PC-9 (cell line): ENCODE results near the gene ATP8B1. TPM values are rescaled to one million over a fixed set of nuclear protein-coding genes. Genes with fewer than 3 reads are reported as not detected.
"Not testable (repeated sequence)": the region's sequence is repeated elsewhere in the genome, so short reads cannot be mapped to it uniquely, and the experiment has no call there.

Source experiments
- BruUV-seq: library from RNA; stranded (reverse); fragments of 400-500 nt; replicated peaks from 2 replicates; lab custom pipeline; 2021; lab: Mats Ljungman, UMichigan
- CTCF ChIA-PET: fragments of 300-600 bp; sonication (Branson Sonifier 250); formaldehyde crosslinking; loops from one replicate; lab custom pipeline; 2022; ENCODE audit warnings: antibody characterized with exemption; lab: Charles Lee
- POLR2A ChIA-PET: fragments of 300-600 bp; sonication (Branson Sonifier 250); formaldehyde crosslinking; loops from one replicate; lab custom pipeline; 2022; ENCODE audit warnings: antibody characterized with exemption; ENCODE audit not compliant: unreplicated experiment; lab: Charles Lee
- DNase-seq, 2 experiments: peaks; one replicate each; pipeline versions ENCODE4 v3.0.0 to v3.0.0-alpha.2; 2015 to 2022; ENCODE audit warnings: mixed read lengths in 1 of 2
- H2AFZ ChIP-seq: fragments of 200-600 bp; sonication (generic); 2 replicates; pipeline ENCODE4 v1.8.1; 2017; ENCODE audit warnings: antibody characterized with exemption
- H3F3A ChIP-seq: fragments of 200-600 bp; sonication (generic); 2 replicates; pipeline ENCODE4 v1.8.1; 2017; ENCODE audit warnings: antibody characterized with exemption, mild to moderate bottlenecking, low read depth; ENCODE audit not compliant: insufficient read depth
- H3K27ac ChIP-seq: fragments of 200-600 bp; sonication (generic); 2 replicates; pipeline ENCODE4 v1.6.1; 2016; ENCODE audit warnings: mixed run types
- H3K27me3 ChIP-seq: fragments of 200-600 bp; sonication (generic); 2 replicates; pipeline ENCODE4 v1.6.1; 2016; ENCODE audit warnings: low read depth, mixed run types; ENCODE audit not compliant: insufficient read depth
- H3K36me3 ChIP-seq: fragments of 200-600 bp; sonication (generic); 2 replicates; pipeline ENCODE4 v1.6.1; 2016; ENCODE audit warnings: low read depth, mixed run types
- H3K4me1 ChIP-seq: fragments of 200-600 bp; sonication (generic); replicated peaks from 2 replicates; pipeline ENCODE4 v1.6.1; 2016; ENCODE audit warnings: mixed run types; ENCODE audit not compliant: insufficient read depth
- H3K4me2 ChIP-seq: fragments of 200-600 bp; sonication (generic); 2 replicates; pipeline ENCODE4 v1.6.1; 2017; ENCODE audit warnings: mixed run types
- H3K4me3 ChIP-seq: fragments of 200-600 bp; sonication (generic); 2 replicates; pipeline ENCODE4 v1.6.1; 2016; ENCODE audit warnings: mixed run types
- H3K79me2 ChIP-seq: fragments of 200-600 bp; sonication (generic); 2 replicates; pipeline ENCODE4 v1.6.1; 2017; ENCODE audit warnings: low read depth, mixed run types
- H3K9me2 ChIP-seq: fragments of 200-600 bp; sonication (generic); 2 replicates; pipeline ENCODE4 v1.8.1; 2017; ENCODE audit warnings: mild to moderate bottlenecking; ENCODE audit not compliant: insufficient read depth
- H3K9me3 ChIP-seq: fragments of 200-600 bp; sonication (generic); 2 replicates; pipeline ENCODE4 v1.8.1; 2016; ENCODE audit warnings: low read depth; ENCODE audit not compliant: insufficient read depth
- H4K20me1 ChIP-seq: fragments of 200-600 bp; sonication (generic); 2 replicates; pipeline ENCODE4 v1.8.1; 2017; ENCODE audit not compliant: insufficient read depth
- CTCF ChIP-seq: fragments of 200-600 bp; sonication (generic); conservative IDR thresholded peaks from 2 replicates; pipeline ENCODE4 v1.6.1; 2017; ENCODE audit warnings: mixed run types, antibody characterized with exemption, mild to moderate bottlenecking, moderate library complexity
- EZH2 ChIP-seq: fragments of 200-600 bp; sonication (generic); IDR thresholded peaks from 2 replicates; pipeline ENCODE4 v1.8.0; 2017; ENCODE audit warnings: antibody characterized with exemption, low read depth
- intact Hi-C: fragments of 100-400 bp; cut with micrococcal nuclease; formaldehyde crosslinking; loops from one replicate; pipeline ENCODE4 v1.10.0; 2022; ENCODE audit not compliant: unreplicated experiment
- total RNA-seq: library from RNA; stranded (reverse); gene quantifications from 2 replicates; pipeline ENCODE4 v1.2.3, GENCODE V29; 2021

Gene ATP8B1
- total RNA-seq, 1 experiment from 2014 or later, result 23.4 TPM

- TF ChIP-seq CTCF (no peak), EZH2 (no peak)
- no peaks in the 10 kb centered on the region for H3K9me3 ChIP-seq
- no peaks in the 10 kb centered on the region for H3K79me2 ChIP-seq
- no TSS peak for BruUV-seq
- CTCF ChIA-PET, result no interaction called here
- intact Hi-C loops, result no loop called here
- no peak for DNase-seq
- no peaks in the 10 kb centered on the region for H3K9me2 ChIP-seq
- POLR2A ChIA-PET, result no interaction called here
- H3K4me3 ChIP-seq, result no peak overlapping the region
- no peak overlapping the region for H3K27ac ChIP-seq
- no peak overlapping the region for H3K4me2 ChIP-seq
- H3K27me3 ChIP-seq, result no peaks in the 10 kb centered on the region
- H2AFZ ChIP-seq, result no peak overlapping the region
- H4K20me1 ChIP-seq, result no peaks in the 10 kb centered on the region
- peaks cover 12% of the 10 kb centered on the region for H3K4me1 ChIP-seq
- no peaks in the 10 kb centered on the region for H3F3A ChIP-seq
- no peaks in the 10 kb centered on the region for H3K36me3 ChIP-seq
These were observed 28.7 kb upstream of the ATP8B1 start for GRCh38 chr18:57831597-57832377.

GRCh38 chr18:57827646-57828045 lies 24.5 kb upstream of the ATP8B1 start:
- TF ChIP-seq EZH2, result no peak
- TF ChIP-seq CTCF, result no peak
- Histone ChIP-seq H3K4me2 (no peak overlapping the region), H3K79me2 (no peaks in the 10 kb centered on the region), H3K27ac (no peak overlapping the region), H4K20me1 (no peaks in the 10 kb centered on the region), H3K9me2 (no peaks in the 10 kb centered on the region), H3F3A (no peaks in the 10 kb centered on the region), H3K27me3 (no peaks in the 10 kb centered on the region), H3K4me1 (no peaks in the 10 kb centered on the region), H3K9me3 (no peaks in the 10 kb centered on the region), H3K4me3 (no peak overlapping the region), H3K36me3 (no peaks in the 10 kb centered on the region), H2AFZ (no peak overlapping the region)
- intact Hi-C loops, result no loop called here
- no TSS peak for BruUV-seq
- no peak for DNase-seq
- POLR2A ChIA-PET, result no interaction called here
- CTCF ChIA-PET, result no interaction called here

GRCh38 chr18:57826252-57826651 lies 23.1 kb upstream of the ATP8B1 start:
- Histone ChIP-seq H3K27ac (no peak overlapping the region), H3K36me3 (no peaks in the 10 kb centered on the region), H3F3A (no peaks in the 10 kb centered on the region), H3K79me2 (no peaks in the 10 kb centered on the region), H2AFZ (no peak overlapping the region), H3K4me2 (no peak overlapping the region), H3K4me1 (peaks cover under 1% of the 10 kb centered on the region; the same call in 1 of the 2 replicates), H3K27me3 (no peaks in the 10 kb centered on the region), H3K4me3 (no peak overlapping the region), H3K9me3 (no peaks in the 10 kb centered on the region), H4K20me1 (no peaks in the 10 kb centered on the region), H3K9me2 (no peaks in the 10 kb centered on the region)
- intact Hi-C loops, result no loop called here
- TF ChIP-seq CTCF (no peak), EZH2 (no peak)
- POLR2A ChIA-PET, result interaction anchor here (0.7 kb wide), 1 partner anchor 20 kb away, joined by 6 read pairs; no protein-coding TSS in a partner anchor
- no peak for DNase-seq
- BruUV-seq, result no TSS peak
- CTCF ChIA-PET, result no interaction called here

- H3K79me2 ChIP-seq, CTCF ChIA-PET, H3K36me3 ChIP-seq, H3K27me3 ChIP-seq, H3K9me3 ChIP-seq, BruUV-seq, H2AFZ ChIP-seq, POLR2A ChIA-PET, intact Hi-C loops, DNase-seq, H4K20me1 ChIP-seq, H3K9me2 ChIP-seq: not testable (repeated sequence)
- peak overlapping the region; percentile 23; the same call in 1 of the 2 replicates for H3K4me3 ChIP-seq
- H3K4me2 ChIP-seq, result peak overlapping the region; percentile 73
- peaks cover 21% of the 10 kb centered on the region for H3F3A ChIP-seq
- peaks cover 21% of the 10 kb centered on the region for H3K4me1 ChIP-seq
- H3K27ac ChIP-seq, result peak overlapping the region; percentile 72
These were observed 17.5 kb upstream of the ATP8B1 start for GRCh38 chr18:57820583-57820982.
